Midbrain (tissue), 1 donor: ENCODE results near the gene SPPL2B.
A peak's percentile ranks its signal among the peaks of the same experiment; 100 is the strongest.
"Not testable (repeated sequence)": the region's sequence is repeated elsewhere in the genome, so short reads cannot be mapped to it uniquely, and the experiment has no call there.

Experiments
- DNase-seq: peaks from one replicate; lab custom pipeline; 2025; lab: John Stamatoyannopoulos, UW

SPPL2B gene

GRCh38 chr19:2328401-2329148 is at the start of gene SPPL2B, which contains the start of gene LSM7:
Gene SPPL2B, plus strand, starts transcription at chr19:2328684. Its CDS starts 26 bp downstream, at chr19:2328710.
Gene LSM7, minus strand, starts transcription at chr19:2328586. Its CDS starts 20 bp downstream, at chr19:2328566.
- peak; percentile 94 for DNase-seq

- no peak for DNase-seq
These were observed 47.7 kb upstream of the SPPL2B start for GRCh38 chr19:2280633-2281264.

GRCh38 chr19:2281265-2282061 is 47.0 kb upstream of the SPPL2B start:
- not testable (repeated sequence) for DNase-seq

GRCh38 chr19:2282062-2282861 is 46.2 kb upstream of the SPPL2B start, which contains the start of gene PEAK3:
Gene PEAK3, minus strand, starts transcription at chr19:2282175. Its CDS starts 1,244 bp downstream, at chr19:2280931.
- peak; percentile 29 for DNase-seq

GRCh38 chr19:2282862-2283237 is 45.6 kb upstream of the SPPL2B start:
- DNase-seq, result no peak

- no peak for DNase-seq
These were observed 44.5 kb upstream of the SPPL2B start for GRCh38 chr19:2283835-2284507.

- DNase-seq, result no peak
These were observed 41.9 kb upstream of the SPPL2B start for GRCh38 chr19:2286402-2287140.

- DNase-seq, result no peak
These were observed 40.7 kb upstream of the SPPL2B start for GRCh38 chr19:2287585-2288337.

GRCh38 chr19:2288338-2288817 is 40.1 kb upstream of the SPPL2B start:
- DNase-seq, result no peak

GRCh38 chr19:2288818-2289713 is 39.4 kb upstream of the SPPL2B start:
- DNase-seq, result no peak

GRCh38 chr19:2289714-2290435 is 38.6 kb upstream of the SPPL2B start:
- DNase-seq, result peak; percentile 28

- no peak for DNase-seq
These were observed 37.9 kb upstream of the SPPL2B start for GRCh38 chr19:2290441-2291184.

- DNase-seq, result no peak
These were observed 37.2 kb upstream of the SPPL2B start for GRCh38 chr19:2291185-2291751.

- peak; percentile 39 for DNase-seq
These were observed 33.7 kb upstream of the SPPL2B start for GRCh38 chr19:2294687-2295335.

- no peak for DNase-seq
These were observed 32.3 kb upstream of the SPPL2B start for GRCh38 chr19:2296141-2296540.

GRCh38 chr19:2300533-2300932 is 28.0 kb upstream of the SPPL2B start:
- DNase-seq, result no peak
